HUES6 (cell line): ENCODE results near the gene TXNDC5.

ENCODE experiments used
- H3K27ac ChIP-seq: 2 replicates; pipeline ENCODE4 v1.7.0; 2013; ENCODE audit warnings: low read depth, mild to moderate bottlenecking, low read length, inconsistent platforms
- H3K27me3 ChIP-seq: 2 replicates; pipeline ENCODE4 v1.6.1; 2013; ENCODE audit warnings: low read length; ENCODE audit not compliant: control insufficient read depth, insufficient read depth
- H3K36me3 ChIP-seq: 2 replicates; pipeline ENCODE4 v1.6.1; 2013; ENCODE audit warnings: low read length; ENCODE audit not compliant: control insufficient read depth, insufficient read depth
- H3K4me1 ChIP-seq: 2 replicates; pipeline ENCODE4 v1.6.1; 2013; ENCODE audit warnings: low read length; ENCODE audit not compliant: control insufficient read depth, insufficient read depth
- H3K4me3 ChIP-seq: 2 replicates; pipeline ENCODE4 v1.5.1; 2013; ENCODE audit warnings: low read depth, low read length
- H3K9ac ChIP-seq: one replicate; pipeline ENCODE4 v1.6.1; 2013; ENCODE audit warnings: mild to moderate bottlenecking, low read length
- H3K9me3 ChIP-seq: 2 replicates; pipeline ENCODE4 v1.6.1; 2013; ENCODE audit warnings: low read depth, low read length; ENCODE audit not compliant: control insufficient read depth, insufficient read depth

The TXNDC5 gene

GRCh38 chr6:7914311-7914710, 3.7 kb upstream of the TXNDC5 start:
- Histone ChIP-seq H3K27ac (no peak overlapping the region), H3K4me1 (peaks cover 10% of the 10 kb centered on the region), H3K36me3 (no peaks in the 10 kb centered on the region)

GRCh38 chr6:7912736-7913517, 2.3 kb upstream of the TXNDC5 start:
- no peak overlapping the region for H3K27ac ChIP-seq
- H3K36me3 ChIP-seq: no peaks in the 10 kb centered on the region

More at GRCh38 chr6:7914311-7914710, 3.7 kb upstream of the TXNDC5 start:
- Histone ChIP-seq H3K9ac (no peak overlapping the region), H3K4me3 (no peak overlapping the region), H3K27me3 (peaks cover 42% of the 10 kb centered on the region), H3K9me3 (no peaks in the 10 kb centered on the region)

GRCh38 chr6:7912024-7912423, 1.4 kb upstream of the TXNDC5 start:
- H3K27ac ChIP-seq: no peak overlapping the region
- H3K9me3 ChIP-seq: no peaks in the 10 kb centered on the region
- peaks cover 42% of the 10 kb centered on the region for H3K27me3 ChIP-seq
- H3K4me1 ChIP-seq: peaks cover 15% of the 10 kb centered on the region
- H3K36me3 ChIP-seq: peaks cover 5% of the 10 kb centered on the region
- H3K9ac ChIP-seq: no peak overlapping the region
- H3K4me3 ChIP-seq: no peak overlapping the region

More at GRCh38 chr6:7912736-7913517, 2.3 kb upstream of the TXNDC5 start:
- Histone ChIP-seq H3K9me3 (no peaks in the 10 kb centered on the region), H3K9ac (no peak overlapping the region), H3K4me3 (no peak overlapping the region), H3K4me1 (peaks cover 15% of the 10 kb centered on the region), H3K27me3 (peaks cover 42% of the 10 kb centered on the region)

- Histone ChIP-seq H3K27ac (no peak overlapping the region), H3K9me3 (no peaks in the 10 kb centered on the region), H3K27me3 (peaks cover 42% of the 10 kb centered on the region), H3K4me1 (peaks cover 15% of the 10 kb centered on the region), H3K9ac (peak overlapping the region; percentile 79), H3K4me3 (peak overlapping the region; percentile 96), H3K36me3 (peaks cover 5% of the 10 kb centered on the region)
Measured at GRCh38 chr6:7911345-7911725, 747 bp upstream of the TXNDC5 start.

- no peak overlapping the region for H3K27ac ChIP-seq
- peaks cover 42% of the 10 kb centered on the region for H3K27me3 ChIP-seq
- H3K36me3 ChIP-seq: peaks cover 5% of the 10 kb centered on the region
- H3K9me3 ChIP-seq: no peaks in the 10 kb centered on the region
- peak overlapping the region; percentile 75 for H3K9ac ChIP-seq
- H3K4me3 ChIP-seq: peak overlapping the region; percentile 96
- peaks cover 15% of the 10 kb centered on the region for H3K4me1 ChIP-seq
Measured at GRCh38 chr6:7910298-7910653, 312 bp downstream of the TXNDC5 start.

- H3K9ac ChIP-seq: peak overlapping the region; percentile 83
- H3K4me3 ChIP-seq: peak overlapping the region; percentile 96
- peaks cover 15% of the 10 kb centered on the region for H3K4me1 ChIP-seq
- H3K27ac ChIP-seq: 0 out of 2 replicates have a peak overlapping the region, but pooled peaks have one; percentile 59
- H3K9me3 ChIP-seq: no peaks in the 10 kb centered on the region
- peaks cover 37% of the 10 kb centered on the region for H3K27me3 ChIP-seq
- peaks cover 12% of the 10 kb centered on the region for H3K36me3 ChIP-seq
Measured at GRCh38 chr6:7909323-7910276, 988 bp downstream of the TXNDC5 start.

- Histone ChIP-seq H3K9ac (no peak overlapping the region), H3K4me3 (no peak overlapping the region), H3K4me1 (peaks cover 15% of the 10 kb centered on the region), H3K36me3 (peaks cover 36% of the 10 kb centered on the region), H3K9me3 (no peaks in the 10 kb centered on the region), H3K27ac (no peak overlapping the region), H3K27me3 (peaks cover 14% of the 10 kb centered on the region)
Measured at GRCh38 chr6:7907159-7907558, 3.4 kb downstream of the TXNDC5 start.

- Histone ChIP-seq H3K9ac (no peak overlapping the region), H3K36me3 (peaks cover 40% of the 10 kb centered on the region), H3K4me3 (no peak overlapping the region)
Measured at GRCh38 chr6:7906741-7907140, 3.8 kb downstream of the TXNDC5 start.

GRCh38 chr6:7905416-7905815, 5.2 kb downstream of the TXNDC5 start:
- H3K9me3 ChIP-seq: no peaks in the 10 kb centered on the region
- peaks cover 53% of the 10 kb centered on the region for H3K36me3 ChIP-seq
- H3K4me1 ChIP-seq: peaks cover 9% of the 10 kb centered on the region
- no peaks in the 10 kb centered on the region for H3K27me3 ChIP-seq
- no peak overlapping the region for H3K27ac ChIP-seq
- no peak overlapping the region for H3K4me3 ChIP-seq
- no peak overlapping the region for H3K9ac ChIP-seq

More at GRCh38 chr6:7906741-7907140, 3.8 kb downstream of the TXNDC5 start:
- Histone ChIP-seq H3K27ac (no peak overlapping the region), H3K27me3 (peaks cover 10% of the 10 kb centered on the region), H3K9me3 (no peaks in the 10 kb centered on the region), H3K4me1 (peaks cover 15% of the 10 kb centered on the region)

GRCh38 chr6:7904654-7905319, 5.8 kb downstream of the TXNDC5 start:
- Histone ChIP-seq H3K27me3 (no peaks in the 10 kb centered on the region), H3K36me3 (peaks cover 60% of the 10 kb centered on the region), H3K27ac (no peak overlapping the region), H3K4me3 (no peak overlapping the region), H3K4me1 (peaks cover 9% of the 10 kb centered on the region), H3K9ac (no peak overlapping the region), H3K9me3 (no peaks in the 10 kb centered on the region)
